HPDE6-E6E7 (cell line): Measurements from ENCODE around the gene TP73.

Experiments
- DNase-seq: peaks from one replicate; pipeline ENCODE4 v3.0.0; 2011; ENCODE audit warnings: missing footprints; ENCODE audit errors: extremely low spot score

Gene TP73

DNA sequence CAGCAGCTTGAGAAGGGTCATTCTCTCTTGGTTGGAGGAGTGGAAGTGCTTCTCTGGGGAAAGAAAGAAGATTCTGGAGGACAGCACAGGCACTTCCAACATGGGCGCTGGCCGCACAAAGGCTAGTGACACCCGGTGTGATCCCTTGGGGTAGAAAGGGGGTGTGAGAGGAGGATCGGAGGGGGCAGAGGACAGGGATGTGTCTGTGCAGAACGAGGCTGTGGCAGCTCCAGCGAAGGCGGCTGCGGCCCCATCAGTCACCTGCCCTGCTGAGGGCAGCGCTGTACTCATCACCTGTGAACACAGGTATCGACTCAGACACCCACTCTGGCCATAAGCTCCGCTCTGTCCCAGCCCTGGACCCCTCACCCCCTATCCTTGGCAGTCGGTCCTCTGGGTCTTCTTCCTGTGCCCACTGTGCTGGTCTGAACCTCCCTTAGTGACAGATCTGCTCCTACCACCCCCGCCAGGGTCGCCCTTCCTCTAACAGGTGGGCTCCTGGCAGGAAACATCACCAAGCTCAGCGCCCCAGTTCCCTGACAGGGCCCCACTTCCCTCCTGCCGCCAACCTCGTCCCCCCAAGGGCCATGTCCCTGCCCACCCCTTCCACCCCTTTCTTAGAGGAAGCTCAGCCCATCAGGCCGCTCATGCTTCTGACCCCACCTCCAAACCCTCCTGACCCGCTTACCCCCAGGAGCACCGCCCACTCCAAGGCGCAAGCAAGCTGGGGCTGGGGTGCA lies 20.1 kb downstream of the TP73 start:
- DNase-seq = no peak

DNA sequence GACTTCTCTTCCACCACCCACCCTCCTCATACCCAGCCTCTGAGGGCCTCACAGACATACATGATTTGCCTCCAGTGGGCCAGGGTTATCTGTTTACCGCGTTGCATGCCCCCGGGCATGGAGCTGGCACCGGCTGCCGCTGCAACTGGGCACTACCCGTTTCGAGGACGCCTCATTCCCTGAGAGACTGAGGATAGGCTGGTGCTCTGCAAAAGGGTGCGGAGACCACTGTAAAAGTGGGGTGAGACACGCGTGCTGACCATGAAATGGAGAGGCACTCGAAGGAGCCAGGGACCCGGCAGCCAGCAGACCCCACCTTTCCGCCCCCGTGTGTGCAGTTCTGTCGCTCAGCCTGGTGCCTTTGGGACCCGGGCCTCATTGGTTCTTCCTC lies 20.6 kb downstream of the TP73 start:
- no peak for DNase-seq

DNA sequence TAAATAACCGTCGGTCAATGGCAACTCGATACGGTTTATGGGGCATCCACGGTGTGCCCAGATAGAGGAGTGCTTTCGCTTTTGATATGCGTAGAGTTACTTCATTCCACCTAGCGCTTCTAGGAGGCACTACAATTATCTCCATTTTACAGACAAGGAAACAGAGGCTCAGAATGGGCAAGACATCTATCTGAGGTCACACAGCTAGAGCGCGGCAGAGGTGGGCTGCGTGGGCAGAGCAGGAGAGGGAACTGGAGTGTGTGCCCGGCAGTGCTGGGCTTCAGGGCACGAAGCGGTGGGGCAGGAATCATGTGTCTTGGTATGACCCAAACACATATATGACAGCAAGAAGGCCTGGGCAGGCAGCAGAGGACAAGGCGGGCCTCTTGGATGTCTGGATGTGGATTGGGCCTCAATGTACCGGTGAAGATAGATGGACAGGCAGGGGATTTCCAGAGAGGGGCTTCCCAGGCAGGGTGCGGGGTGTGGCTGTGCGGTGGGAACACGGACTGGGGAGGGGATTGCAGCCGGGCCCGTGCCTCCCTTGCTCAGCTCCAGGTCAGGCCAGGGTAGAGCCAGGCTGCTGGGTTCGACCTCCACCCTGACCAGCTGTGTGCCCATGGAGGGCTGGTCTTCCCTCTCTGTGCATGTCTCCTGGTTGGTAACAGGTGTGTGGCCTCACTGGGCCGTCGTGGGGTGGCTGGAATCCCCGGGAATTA lies 21.2 kb downstream of the TP73 start:
- no peak for DNase-seq

DNA sequence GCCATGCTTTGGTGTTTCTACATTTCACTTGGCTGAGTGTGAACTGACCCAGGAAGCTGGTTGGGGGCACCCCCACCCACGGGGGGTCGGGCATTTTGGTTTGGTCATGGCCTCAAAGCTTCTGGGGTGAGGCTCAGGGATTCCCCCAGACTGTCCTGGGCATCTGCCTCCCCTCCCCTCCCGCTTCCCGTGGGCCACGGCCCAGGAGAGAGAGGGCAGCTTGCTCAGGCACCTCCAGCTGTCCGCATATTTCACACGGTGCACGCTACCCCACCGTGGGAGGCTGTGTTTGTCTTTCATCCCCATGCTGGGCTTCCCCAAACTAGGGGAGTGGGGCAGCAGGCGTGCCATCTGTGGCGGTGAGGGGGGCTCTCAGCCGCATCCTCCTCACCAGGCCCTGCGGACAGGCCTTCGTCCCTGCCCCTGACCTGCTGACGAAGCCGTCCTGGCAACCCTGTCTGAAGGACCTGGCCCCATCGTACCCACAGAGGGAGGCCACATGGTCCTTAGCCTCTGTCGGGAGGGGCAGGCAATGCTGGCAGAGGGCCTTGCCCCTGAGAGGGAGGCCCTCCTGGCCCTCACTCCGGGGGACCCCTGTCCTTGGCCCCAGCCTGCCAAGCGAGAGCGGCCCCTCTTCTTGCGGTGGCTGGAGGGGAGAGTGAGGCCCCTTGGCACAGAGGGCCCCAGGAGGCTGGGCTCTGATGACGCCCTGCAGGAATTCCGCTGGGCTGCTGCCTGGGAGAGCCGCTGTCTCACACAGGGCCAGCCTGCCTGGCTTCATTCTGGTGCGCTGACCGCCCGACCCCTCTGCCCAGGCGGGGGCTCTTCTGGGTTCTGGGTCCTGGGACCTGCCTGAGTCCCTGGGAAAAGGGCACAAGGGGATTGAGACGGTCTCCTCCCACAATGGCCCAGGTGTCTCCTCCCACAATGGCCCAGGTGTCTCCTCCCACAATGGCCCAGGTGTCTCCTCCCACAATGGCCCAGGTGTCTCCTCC lies 22.1 kb downstream of the TP73 start:
- no peak for DNase-seq

DNA sequence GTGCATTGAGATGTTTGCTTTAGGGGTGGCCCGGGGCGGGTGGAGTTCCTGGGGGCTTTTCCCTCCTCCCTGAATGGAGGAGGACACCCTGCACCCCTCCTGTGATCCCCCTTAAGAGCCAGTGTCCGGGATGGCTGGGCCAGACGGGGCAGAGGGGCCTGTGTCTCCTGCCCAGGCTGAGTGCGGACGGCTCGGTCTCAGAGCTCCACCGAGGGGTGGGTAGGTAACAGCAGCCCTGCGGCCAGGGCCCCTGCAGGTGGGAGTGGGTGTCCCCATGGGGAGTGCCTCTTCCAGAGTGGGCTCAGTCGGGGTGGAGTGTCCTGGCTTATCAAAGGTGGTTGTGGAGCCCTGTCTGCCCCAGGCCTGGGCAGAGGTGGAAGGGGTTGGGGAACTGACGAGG lies 23.1 kb downstream of the TP73 start:
- DNase-seq = no peak

DNA sequence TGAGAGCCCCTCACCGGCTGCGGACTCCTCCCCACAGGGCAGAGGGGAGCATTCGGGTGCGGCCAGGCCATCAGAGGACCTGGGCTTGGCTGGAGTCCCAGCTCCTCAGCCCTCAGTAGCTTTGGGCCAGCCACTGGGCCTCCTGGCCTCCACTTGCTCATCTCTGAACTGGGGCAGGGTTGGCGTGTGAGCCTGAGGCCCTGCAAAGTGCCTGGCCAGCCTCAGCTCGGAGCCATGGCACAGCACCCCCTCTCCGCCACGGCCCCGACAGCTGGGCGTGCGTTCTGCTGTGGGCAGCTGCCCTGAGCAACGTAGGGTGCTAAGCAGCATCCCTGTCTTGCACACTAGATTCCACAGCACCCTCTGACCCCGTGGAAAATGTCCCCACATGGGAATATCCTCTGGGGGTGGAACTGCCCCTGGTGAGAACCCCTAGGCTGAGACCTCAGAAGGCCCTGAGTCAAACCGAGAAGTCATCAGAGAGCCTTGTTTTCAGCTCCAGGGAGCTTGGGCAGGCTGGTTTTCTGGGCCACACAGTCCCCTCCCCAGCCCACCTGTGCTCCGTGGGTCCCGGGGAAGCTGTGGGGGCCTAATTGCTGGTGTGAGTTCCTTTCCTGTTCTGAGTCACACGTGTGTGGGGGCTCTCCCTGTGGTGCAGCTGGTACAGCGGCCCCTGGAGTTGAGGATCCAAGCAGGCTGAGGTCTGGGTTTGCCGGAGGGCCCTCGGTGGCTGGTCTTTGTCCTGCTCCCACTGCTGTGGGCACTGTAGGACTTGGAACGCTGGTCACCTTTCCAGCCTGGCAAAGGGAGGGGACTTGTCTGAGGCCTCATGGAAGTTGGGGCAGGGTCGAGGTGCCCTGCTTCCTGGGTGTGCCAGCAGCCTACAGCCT lies 24.5 kb downstream of the TP73 start:
- no peak for DNase-seq

DNA sequence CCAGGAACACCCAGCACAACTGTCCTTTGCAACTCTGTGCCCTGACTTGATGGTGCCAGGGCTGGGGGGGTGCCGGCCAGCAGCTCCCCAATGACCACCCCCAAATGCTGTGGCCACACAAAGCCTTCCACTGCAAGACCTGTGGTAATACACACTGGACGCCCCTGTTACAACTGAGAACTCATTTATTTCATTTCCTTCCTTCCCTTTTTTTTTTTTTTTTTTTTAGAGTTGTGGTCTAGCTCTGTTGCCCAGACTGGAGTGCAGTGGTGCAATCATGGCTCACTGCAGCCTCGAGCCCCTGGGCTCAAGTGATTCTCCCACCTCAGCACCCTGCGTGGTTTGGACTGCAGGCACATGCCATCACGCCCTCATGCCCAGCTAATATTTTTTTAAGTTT lies 25.2 kb downstream of the TP73 start:
- no peak for DNase-seq

DNA sequence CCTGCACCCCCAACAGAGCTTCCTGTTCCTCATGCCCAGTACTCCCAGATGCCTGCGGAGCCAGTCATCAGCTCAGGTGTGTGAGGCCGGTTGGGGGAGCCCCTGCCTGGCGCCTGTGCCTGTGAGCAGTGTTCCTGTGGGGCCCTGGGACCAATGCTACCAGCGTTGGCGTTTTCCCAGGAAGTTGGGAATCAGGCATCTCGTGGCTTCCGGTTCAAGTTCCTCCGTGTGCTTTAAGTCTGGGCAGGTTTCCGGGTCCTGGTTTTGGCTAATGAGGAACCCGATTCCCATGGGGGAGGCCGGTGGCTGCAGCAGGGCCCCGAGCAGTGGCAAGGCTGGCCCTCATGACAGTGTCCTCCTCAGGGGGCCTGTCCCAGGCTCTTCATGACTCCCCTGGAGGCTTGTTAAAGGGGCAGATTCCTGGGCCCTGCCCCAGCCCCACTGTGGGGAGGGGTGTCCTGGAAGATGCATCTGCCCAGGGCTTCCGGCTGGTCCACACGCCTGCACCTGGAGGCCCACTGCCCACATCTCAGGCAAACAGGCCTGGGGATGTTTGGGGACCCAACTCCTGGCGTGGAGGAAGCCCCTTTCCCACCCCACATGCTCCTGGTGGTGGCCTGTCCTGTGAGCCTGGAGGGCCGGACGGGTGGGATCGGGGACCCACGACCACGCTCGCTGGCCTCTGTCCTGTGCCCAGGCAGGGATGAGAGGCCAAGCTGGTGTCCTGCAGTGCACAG lies 26.2 kb downstream of the TP73 start:
- DNase-seq = no peak

DNA sequence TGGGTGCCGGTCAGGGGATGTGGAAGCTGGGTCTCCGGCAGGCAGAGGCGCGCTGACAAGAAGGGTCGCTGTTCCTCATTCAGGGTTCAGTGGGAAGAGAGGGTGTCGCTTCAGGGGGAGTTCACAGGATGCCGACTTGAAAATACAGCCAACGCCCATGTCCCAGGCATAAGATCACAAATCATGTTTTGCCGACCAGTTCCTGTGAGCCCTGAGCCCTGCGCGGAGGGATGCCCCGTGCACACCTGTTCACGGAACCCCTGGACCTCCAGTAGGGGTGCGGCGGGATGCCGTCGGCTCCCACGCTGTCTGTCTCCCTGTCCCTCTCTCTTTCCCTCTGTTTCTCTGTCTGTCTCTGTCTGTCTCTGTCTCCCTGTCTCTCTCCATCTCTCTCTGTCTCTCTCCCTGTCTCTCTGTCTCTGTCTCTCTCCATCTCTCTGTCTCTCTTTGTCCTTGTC lies 26.8 kb downstream of the TP73 start:
- no peak for DNase-seq

DNA sequence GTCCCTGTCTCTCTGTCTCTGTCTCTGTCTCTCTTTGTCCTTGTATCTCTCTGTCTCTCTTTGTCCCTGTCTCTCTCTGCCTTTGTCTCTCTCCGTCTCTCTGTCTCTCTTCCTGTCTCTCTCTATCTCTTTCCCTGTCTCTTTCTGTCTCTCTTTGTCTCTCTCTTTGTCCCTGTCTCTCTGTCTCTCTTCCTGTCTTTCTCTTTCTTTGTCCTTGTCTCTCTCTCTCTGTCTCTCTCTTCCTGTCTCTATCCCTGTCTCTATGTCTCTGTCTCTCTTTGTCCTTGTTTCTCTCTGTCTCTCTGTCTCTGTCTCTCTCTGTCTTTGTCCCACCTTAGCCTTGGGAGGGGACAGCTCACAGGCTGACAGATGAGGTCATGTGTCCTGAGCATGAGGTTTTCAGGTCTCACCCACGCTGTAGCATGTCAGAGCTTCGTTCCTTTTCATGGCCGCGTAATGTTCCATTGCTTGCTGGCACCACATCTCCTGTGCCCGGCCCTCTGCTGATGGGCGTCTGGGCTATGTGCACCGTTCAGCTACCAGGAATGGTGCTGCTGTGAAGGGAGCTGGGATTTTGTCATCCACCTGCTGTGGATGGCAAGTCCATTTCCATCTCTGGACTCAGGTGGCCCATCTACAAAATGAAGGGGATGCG lies 27.6 kb downstream of the TP73 start:
- DNase-seq = no peak

DNA sequence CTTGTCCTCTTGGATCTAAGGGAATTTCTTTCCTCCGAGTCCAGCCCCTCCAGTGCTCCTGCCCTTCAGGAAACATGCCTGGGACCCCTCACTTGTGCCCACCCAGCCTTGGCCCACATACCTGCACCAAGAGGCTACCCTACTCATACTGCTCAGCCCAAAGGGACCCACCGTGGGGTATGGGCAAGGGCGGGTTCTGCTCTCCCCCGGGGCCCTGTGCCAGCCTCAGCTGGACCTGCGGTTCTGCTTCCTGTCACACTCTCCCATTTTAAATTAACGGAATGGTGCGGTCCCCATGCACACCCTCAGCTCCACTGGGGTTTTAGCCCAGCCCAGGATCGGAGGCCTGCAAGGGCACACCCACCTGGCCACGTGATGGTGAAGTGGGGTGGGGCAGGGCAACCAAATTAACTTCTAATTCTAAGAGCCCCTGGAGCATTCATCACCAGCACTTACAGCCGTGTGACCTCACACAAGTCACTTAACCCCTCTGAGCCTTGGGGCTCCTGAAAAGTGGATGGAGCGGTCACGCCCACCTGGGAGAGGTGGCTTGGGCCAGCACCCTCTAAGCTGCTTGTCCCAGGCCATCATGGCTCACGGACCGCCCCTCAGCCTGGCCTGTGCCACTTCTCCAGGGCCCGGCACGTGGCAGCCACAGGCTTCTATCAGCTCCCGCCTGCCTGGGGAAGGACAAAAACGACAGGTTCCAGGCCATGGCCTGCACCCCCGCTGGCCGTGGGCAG lies 28.3 kb downstream of the TP73 start:
- DNase-seq = no peak

DNA sequence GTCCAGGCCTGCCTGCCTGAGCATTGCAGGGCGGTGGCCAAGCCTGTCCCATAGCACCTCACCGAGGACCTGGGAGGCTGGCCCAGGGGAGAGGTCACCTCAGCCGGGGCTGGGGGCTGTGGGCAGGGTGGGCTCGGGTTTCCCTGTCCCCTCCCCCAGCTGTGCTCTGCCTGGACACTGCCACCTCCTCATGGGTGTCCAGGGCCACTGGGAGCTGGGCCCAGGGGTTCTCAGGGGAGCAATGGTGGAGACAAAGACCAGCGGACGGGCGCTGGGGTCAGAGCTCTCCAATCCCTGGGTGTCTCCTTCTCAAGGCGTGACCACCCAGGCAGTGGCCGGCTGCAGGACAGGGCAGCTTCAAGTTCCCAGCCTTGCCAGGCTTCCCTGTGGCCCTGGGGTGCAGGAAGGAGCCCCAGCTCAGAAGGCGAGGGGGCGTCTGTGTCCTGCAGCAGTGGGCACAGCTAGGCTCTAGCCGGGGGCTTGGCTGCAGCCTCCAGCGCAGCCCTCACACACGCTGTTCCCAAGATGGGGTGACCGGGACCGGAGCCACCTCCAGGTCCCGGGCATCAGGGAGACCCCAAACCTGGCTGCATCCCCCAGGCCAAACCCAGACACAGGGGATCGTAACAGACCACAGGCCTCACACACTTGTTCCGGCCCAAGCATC lies 29.0 kb downstream of the TP73 start:
- no peak for DNase-seq

DNA sequence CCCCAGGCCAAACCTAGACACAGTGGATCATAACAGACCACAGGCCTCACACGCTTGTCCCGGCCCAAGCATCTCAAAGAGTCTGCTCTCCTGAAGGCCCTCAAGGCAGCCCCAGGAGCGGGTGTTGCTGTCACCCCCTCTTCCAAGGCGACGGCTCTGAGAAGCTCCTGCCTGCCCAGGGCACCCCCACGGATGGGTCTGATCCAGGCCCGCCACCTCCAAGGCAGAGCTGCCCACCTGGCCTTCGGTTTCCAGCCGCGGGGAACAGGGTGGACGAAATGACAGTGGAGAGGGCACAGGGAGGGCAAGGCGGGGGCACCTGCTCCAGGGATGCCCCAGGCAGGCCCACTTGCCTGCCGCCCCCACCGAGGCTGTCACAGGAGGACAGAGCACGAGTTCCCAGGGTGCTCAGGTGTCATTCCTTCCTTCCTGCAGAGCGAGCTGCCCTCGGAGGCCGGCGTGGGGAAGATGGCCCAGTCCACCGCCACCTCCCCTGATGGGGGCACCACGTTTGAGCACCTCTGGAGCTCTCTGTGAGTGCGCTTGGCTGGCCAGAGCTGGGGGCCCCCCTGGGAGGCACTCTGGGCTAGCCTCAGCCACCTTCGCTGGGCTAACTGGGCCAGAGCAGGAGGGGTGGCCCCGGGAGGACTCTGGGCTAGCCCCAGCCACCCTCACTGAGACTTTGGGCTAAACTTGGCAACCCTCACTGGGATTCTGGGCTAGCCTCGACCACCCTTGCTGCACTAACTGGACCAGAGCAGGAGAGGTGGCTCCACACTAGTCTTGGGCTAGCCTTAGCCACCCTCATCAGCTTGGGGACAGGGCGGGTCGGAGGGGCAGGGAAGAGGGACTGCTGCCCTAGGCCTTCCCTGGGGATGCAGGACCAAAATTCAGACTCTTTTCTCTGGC lies 29.8 kb downstream of the TP73 start:
- no peak for DNase-seq

DNA sequence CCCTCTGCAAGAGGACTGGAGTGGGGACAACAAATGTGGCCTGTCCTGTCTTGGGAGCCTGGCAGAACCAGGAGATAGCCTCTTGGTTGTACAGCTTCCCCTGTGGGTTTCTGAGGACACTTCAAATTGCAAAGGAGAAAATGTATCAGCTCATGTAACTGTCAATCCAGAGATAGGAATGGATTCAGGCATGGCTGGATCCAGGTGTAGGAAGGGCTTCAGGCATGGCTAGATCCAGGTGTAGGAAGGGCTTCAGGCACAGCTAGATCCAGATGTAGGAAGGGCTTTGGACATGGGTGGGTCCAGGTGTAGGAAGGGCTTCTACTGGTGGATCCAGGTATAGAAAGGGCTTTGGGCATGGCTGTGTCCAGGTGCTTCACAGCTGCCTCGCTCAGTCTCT lies 30.9 kb downstream of the TP73 start:
- DNase-seq = no peak

DNA sequence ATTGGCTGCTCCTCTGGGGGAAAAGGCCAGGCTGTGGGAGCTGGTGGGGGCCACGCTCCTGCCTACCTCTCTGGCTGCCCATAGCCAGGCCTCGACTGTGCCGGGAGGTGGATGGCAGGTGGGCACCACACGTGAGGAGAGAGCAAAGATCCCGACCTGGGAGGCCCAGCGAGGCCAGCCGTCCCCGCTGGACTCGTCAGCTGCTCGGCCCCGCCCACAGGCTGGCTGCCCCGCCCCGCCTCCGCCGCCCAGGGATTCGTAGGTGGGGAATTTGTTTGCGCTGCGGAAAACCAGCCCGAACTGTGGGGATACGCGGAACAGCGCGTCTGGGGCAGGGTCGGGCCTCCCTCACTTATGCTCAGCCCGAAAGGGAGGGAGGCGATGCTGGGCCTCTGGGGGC lies 31.7 kb downstream of the TP73 start:
- no peak for DNase-seq

DNA sequence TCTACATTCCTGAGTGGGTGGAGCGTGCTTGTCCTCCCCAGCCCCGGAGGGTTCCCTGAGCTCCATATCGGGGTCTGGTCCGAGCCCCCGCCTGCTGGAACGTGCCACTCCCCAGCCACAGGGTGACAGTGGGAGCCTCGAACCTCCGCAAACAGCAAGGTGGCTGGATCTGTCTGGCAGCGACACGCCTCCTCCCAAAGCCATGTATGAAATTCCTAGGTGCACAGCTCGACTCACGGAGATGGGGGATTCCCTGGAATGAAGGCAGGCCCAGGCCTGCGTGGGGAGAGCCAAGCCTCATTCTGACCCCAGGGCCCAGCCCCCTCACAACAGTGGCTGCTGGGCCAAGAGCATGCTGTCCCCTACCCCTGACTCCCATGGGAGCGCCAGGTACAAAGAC lies 32.9 kb downstream of the TP73 start:
- DNase-seq = no peak

DNA sequence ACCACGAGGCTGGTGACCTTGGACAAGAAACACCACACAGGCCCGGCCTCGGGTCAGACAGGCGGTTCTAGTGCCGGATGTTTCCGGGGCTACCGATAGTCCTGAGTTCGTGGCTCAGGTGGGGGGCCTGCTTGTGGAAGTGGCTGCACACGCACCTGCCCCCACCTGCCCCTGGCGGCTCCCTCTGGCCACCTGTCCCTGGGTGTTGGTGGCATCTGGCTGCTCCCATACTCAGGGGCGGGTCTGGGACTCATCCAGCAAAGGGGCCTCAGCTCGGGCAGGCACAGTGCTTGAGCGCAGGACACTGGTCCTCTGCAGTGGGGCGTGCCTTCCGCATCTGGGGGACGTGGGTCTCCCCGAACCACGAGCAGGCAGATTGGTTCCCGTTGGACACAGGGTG lies 33.6 kb downstream of the TP73 start:
- no peak for DNase-seq

DNA sequence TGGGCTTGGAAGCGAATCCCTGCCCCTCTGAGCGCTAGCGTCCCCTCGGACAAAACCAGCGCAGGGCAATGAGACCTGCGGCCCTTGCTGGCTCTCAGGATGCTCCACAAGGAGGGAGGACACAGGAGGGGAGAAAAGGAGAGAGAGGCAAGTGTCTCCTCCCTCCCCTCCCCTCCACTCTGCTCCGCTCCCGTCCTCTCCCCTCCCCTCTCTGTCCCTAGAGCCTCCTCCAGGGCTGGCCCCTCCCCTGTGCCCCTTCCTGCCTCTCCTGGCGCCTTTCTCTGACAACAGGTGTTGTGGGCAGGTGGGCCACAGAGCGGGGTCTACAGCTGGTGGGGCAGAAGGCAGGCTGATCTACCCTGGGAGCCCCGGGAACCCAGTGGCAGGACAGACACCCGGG lies 35.2 kb downstream of the TP73 start:
- no peak for DNase-seq
